Measurements from ENCODE around the gene CDC14B.

Gene CDC14B

DNA sequence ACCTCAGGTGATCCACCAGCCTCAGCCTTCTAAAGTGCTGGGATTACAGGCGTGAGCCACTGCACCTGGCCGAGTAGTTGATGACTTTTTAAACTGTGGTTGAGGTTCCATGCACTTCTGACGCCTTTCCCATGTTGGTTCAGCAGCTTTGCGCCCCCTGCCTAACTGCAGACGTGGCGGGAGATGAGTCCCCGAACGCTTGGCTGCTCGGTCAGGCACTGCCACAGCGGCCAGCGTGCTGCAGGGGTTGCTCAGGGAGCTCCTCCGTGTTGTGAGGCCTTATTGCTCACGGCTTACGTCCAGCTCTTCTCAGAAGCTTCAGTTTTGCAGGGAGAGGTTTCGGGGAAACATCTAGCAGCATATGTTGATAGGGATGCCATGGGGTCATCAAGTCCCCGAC is 134.4 kb downstream of the CDC14B start:
- no peak for DNase-seq (ENCODE audit: low read depth in 2 of 2)

DNA sequence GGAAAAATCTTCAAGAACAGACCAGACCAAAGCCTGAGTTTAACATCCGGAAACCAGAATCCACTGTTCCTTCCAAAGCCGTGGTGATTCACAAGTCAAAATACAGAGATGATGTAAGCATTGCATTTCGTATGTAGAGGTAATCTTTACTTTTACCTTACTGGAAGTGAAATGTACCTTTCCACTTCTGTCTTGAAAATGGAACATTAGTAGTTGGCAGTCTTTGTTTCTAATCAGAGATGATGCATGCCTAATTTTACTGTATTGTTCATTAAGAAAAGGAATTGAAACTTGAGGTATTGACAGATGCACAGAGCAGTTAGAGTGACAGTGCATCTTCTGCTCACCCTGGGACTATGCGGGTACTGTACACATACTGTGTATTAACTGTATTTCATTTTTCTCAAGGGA is 135.1 kb downstream of the CDC14B start:
- no peak for DNase-seq (ENCODE audit: low read depth in 2 of 2)

DNA sequence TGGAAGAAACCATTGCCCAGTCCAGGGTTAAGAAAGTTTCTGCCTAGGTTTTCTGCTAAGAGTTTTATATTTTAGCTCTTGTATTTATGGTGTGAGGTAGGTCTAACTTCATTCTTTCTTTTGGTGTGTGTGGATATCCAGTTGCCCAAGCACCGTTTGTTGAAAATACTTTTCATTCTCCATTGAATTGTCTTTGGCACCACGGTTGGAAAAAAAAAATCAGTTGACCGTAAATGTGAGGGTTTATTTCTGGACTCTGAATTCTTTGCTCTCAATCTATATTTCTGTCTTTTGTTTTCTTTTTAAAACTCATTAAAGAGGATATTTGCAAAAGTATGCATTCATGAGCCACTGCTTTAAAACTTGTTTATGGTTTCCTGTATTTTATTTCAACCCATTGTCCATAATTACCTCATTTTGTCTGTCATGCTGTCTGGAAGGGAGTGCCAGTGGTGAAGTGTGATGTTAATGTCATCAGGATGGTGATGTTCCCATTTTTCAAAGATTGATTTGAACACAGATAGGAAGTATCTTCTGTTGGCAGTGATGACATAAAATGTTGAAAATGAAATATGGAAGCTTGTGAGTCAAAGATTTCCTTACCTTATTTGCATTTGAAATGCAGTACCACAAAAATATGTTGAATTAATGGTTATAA is 135.8 kb downstream of the CDC14B start:
- no peak for DNase-seq (ENCODE audit: low read depth in 2 of 2)

DNA sequence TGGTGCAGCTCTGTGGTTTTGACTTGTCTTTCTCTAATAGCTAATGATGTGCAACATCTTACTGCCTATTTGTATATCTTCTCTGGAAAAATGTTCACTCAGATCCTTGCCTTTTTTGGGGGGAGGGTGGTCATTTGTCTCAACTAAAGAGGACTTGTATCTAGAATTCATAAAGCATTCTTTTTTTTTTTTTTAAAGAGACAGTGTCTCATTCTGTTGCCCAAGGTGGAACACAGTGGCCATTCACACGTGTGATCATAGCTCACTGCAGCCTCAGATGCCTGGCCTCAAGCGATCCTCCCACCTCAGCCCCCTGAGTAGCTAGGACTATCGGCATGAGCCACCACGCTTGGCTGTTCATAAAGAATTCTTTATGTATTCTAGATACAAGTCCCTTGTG is 136.4 kb downstream of the CDC14B start:
- no peak for DNase-seq (ENCODE audit: low read depth in 2 of 2)

DNA sequence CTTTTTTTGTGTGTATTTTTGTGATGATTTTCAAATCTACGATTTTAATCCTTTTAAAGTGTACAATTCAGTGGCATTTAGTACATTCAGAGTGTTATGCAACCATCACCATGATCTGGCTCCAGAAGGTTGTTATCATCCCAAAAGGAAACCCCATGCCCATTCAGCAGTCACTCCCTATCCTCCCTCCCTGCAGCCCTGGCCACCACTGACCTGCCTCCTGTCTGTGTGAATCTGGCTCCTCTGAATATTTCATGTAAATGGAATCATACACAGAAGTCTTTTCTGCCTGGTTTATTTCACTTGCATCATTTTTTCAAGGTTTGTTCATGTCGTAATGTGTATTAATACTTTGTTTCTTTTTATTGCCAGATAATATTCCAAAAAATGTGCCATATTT is 137.2 kb downstream of the CDC14B start:
- no peak for DNase-seq (ENCODE audit: low read depth in 2 of 2)

DNA sequence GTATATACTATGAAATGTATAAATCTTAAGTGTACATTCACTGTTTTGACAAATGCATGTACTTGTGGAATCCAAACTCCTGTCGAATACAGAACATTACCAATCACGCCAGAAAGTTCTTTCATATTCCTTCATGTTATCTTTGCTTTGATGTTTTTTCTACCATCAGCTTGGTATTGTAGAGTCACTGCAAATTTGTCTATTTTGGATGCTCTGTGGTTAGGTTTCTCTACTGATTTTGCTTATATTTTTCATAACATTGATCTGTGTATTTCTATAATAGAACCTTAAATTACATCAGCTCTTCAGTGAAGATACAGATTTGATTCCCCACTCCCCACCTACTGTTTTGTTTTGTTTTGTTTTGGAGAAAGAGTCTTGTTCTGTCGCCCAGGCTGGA is 138.9 kb downstream of the CDC14B start:
- no peak for DNase-seq (ENCODE audit: low read depth in 2 of 2)

DNA sequence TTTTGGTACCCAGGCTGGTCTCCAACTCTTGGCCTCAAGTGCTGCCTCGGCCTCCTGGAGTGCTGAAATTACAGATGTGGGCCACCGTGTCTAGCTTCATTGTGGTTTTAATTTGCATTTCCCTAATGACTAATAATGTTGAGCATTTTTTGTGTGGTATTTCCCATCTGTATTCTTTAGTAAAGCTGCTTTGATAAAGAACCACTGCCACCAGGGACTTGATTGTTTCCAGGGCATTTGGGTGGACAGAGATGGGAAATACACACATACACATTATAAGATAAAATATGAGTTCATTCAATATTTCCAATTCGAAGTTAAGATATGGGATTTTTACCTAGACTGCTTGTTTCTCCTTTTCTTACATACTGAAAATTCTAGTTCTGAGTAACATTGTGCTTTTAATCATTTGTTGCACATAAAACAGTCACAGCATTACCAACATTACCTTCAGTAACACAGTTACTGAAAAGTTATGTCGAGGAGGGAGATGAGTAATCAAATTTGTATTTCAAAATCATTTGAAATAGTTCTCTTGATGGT is 140.7 kb downstream of the CDC14B start:
- no peak for DNase-seq (ENCODE audit: low read depth in 2 of 2)

DNA sequence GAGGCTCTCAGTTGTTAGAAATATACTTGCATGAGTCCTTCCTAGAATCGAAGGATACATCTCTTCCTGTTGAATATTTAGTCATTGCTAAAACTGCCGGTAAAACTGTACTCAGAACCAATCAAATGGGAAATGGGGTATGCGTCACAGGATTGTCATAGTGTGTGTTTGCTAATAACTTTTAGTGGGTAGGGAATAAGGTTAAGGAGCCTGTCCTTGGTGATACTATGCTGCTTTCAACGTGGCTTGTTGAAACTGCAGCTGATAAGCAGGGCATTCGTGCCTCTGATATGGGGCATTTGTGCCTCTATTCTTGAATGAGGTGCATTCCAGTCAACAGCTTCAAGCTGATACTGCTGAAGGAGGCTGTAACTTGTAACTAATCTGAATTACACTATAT is 143.1 kb downstream of the CDC14B start:
- DNase-seq (ENCODE audit: low read depth in 2 of 2), result no peak

DNA sequence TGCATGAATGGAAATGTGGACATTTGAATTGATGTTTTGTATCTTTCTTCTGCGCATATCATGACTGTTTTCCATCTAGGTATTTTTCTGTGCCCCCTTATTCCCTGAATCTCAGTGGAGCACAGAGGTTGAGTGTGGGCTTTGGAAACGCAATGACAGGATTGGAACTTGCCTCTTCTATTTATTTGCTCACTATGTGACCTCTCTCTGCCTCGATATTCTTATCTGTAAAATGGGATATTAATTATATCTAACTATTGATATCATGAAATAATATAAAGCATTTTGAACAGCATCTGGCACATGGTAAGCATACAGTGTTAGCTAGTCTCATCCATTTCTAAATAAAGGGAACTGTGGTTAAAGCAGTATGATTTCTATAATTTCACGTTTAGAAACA is 143.6 kb downstream of the CDC14B start:
- no peak for DNase-seq (ENCODE audit: low read depth in 2 of 2)

DNA sequence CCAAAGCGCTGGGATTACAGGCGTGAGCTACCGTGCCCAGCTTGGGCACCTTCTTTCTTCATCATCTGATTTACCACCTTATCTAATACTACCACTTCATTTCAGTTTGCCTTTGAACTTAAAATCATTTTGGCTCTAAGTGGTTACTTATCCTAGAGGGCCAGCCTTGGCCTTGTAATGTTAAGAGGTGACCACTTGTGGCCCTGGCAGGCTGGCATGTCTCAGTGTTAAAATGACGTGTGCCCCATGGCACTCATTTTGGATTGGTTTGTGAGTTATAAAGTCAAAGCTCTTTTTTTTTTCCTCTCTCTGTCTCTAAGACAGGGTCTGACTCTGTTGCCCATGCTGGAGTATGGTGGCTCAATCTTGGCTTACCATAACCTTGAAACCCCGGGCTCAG is 151.9 kb downstream of the CDC14B start:
- DNase-seq (ENCODE audit: low read depth in 2 of 2), result no peak

DNA sequence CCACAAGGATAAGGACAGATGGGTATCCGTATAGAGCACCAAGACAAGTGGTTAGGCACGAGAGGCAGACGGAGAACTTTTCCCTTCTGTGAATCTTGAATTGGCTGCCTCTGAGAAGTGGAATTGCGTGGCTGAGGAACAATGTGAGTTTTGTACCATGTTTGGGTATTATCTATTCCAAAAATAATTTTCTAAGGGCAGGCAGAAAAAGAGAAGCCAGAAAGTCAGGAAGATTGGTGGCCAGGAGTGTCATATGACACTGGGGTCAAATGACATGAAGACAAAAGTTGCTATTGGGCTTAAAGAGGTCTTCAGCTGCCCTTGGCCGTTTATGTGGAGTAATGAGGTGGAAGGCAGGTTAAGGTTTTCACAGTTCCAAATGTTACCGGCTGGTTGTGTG is 155.2 kb downstream of the CDC14B start:
- no peak for DNase-seq (ENCODE audit: low read depth in 2 of 2)

DNA sequence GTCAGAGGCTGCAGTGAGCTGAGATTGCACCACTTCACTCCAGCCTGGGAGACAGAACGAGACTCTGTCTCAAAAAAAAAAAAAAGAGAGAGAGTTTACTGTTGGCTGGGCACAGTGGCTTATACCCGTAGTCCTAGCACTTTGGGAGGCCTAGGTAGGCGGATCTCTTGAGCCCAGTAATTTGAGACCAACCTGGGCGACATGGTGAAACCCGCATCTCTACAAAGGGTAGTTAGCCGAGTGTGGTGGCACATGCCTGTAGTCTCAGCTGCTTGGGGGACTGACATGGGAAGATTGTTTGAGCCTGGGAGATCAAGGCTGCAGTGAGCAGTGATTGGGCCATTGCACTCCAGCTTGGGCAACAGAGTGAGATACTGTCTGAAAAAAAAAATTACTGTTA is 157.1 kb downstream of the CDC14B start:
- no peak for DNase-seq (ENCODE audit: low read depth in 2 of 2)

DNA sequence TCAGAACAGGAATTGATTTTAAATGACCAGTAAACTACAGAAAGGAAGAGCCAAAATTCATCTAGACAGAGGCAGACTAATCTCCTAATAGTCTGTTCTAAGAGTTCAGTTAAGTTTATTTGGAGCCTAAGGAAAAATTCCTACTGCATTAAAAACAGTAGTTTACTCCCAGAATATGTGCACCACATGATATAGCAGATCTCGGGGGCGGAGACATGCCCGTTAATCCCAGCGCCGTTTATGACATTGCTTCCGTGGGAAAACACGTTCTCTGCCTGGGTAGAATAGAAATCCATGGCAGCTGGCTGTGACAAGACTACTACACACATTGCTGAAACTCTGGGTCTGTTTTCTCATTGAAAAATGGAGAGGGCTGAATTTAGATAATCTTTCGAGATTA is 158.3 kb downstream of the CDC14B start:
- DNase-seq (ENCODE audit: low read depth in 2 of 2), result no peak

DNA sequence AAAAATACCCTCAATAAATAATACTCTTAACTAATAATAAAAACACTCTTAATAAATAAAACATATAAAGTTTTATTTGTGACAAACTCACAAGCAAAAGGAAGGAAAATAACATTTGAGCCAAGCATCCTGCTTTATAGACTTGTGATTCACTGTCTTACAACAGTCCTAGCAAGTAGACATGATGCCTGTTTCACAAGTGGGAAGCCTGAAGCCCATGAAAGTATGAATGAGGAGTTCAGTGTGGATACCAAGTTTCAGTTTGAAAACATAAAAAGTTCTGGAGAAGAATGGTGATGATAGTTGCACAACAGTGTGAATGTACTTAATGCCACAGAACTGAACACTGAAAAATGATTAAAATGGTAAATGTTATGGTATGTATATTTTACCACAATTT is 158.8 kb downstream of the CDC14B start:
- DNase-seq (ENCODE audit: low read depth in 2 of 2), result no peak

DNA sequence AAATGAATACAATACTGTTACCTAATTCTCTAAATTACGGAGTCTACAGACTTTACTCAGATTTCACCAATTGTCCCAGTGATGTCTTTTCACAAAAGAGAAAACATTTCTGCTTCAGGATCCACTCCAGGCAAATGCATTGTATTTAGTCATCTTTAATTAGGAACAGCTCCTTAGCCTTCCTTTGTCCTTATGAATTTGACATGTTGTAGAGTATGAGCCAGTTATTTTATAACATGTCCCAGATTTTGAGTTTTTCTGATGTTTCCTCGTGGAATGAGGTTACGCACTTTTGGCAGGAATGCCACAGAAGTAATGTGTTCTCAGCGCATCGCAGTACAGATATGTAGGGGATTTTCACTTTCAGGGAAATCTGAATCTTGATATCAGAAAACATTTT is 159.2 kb downstream of the CDC14B start:
- DNase-seq (ENCODE audit: low read depth in 2 of 2), result no peak

DNA sequence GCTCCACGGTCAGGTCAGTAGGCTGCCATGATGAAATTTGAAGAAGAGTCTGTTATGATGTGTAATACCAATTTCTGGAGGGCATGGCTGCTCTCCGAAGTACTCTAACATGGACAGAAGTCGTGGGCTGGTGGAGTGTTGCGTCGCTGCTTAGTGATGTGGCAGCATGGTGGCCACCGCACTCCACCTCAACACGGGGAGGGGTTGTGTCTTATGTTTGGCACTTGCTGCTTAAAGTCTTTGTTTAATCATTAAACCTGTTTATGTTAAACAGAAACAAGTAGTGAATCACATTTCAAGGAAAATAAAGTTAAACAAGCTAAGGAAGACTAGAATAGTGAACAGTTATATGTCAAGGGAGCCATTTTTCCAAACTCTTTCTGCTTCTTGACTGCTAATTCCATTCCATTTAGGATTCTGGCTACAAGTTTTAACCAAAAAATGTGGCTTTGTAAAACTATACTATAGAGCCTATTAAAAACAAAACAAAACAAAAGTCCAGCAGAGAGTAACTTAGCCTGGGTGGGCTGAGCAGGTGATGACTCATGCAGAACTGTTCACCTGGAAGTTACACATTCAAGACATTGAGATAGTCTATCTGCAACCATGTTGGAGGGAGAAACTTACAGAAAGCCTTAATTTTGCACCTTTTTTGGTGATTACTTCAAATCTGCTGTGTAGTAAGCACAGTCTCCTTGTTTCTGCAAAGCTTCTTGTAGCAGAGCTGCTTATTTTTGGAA is 160.2 kb downstream of the CDC14B start:
- DNase-seq (ENCODE audit: low read depth in 2 of 2), result no peak

DNA sequence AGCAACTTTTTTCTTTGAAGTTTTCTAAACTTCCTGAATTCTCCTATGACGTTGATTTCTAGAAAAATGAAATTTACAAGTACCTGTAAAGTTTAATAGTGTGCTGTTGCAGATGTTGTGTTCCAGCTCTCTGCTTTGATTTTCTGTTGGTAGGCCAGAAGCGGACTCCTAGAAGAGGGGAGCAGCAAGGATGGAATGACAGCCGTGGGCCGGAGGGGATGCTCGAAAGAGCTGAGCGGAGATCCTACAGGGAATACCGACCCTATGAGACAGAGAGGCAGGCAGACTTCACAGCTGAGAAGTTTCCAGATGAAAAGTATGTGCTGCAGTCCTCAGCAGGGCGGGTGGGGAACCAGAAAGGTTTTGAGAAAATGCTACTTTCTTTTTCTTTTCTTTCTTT is 161.4 kb downstream of the CDC14B start:
- no peak for DNase-seq (ENCODE audit: low read depth in 2 of 2)

DNA sequence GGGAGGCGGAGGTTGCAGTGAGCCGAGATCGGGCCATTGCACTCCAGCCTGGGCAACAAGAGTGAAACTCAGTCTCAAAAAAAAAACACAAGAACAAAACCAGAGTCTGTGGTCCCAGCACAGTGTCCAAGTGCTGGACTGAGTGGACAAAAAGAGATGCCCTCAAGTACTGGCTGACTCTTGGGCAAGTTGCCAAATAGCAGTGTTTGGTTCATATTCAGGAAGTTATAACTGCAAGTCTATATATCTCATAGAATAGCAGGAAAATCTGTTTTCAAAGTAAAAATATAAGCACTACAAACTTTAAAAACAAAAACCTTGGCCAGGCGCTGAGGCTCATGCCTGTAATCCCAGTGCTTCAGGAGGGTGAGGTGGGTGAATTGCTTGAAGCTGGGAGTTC is 162.4 kb downstream of the CDC14B start:
- DNase-seq (ENCODE audit: low read depth in 2 of 2), result no peak

DNA sequence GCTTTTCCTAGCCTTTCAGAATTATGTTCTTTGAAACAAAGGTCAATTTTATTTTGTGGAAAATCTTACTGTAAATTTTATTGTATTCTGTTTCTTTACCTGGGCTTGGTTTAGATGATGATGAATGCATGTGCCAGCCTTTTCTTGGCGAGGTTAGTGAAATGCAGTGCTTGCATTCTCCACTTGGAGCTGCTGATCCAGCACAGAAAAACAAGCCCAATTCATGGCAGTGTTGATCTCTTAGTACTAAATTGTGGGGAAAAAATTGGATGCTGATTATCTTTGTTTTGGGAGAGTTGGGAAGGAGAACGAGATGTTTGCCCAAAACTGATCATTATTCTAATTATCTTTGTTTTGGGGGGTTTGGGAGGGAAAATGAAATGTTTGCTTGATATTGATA is 166.0 kb downstream of the CDC14B start:
- no peak for DNase-seq (ENCODE audit: low read depth in 2 of 2)

DNA sequence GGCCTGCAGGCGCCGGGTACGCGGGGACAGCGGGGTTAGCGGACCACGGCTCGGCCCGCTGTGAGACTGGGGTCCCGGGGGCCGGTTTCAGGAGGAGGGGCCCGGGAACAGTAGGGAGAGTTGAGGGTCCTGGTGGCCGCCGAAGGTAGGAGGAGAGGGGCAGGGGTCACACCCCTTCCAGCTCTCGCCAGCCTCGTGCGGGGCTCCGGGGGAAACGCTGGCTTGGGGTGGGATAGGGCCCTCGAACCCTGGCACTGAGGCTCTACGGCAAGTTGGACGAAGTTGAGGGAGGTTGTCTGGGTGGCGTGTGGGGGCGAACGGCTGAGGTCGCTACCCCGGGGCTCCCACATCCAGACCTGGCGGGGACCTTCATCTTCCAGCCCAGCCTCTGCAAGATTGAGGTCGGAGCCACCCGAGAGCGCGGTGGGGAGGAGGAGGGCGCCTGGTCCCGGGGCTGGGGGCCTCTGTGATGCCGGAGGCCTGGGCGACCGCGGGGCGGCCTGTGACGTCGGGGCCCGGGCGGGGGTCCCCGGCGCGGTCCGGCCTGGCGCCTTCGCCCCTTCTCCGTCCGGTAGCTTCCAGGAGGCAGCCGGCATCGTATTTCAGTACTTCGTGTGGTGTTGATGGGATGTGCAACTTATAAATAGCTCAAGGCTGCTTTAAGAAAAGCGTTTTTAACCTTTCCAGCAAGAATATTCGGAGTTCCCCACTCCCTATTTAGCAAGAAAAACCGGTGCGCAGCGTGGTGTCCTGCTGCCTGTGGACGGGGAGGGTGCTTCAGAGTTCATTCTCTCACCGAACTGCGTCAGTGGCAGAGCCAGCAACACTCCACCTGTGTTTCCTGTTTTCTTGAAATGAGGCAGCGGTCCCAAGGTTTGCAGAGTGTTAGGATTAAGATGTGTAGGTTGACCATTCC is 168.8 kb downstream of the CDC14B start:
- DNase-seq (ENCODE audit: low read depth in 2 of 2), result peak in 1 of 2 donors; percentile 3

Measured in stimulated activated CD8-positive, alpha-beta memory T cell treated with anti-CD3 and anti-CD28 coated beads, Interleukin-2, amount 100 ng/mL, for 1 hour (primary cell).